ENCODE results near the gene HOXC10. TPM values are rescaled to one million over a fixed set of nuclear protein-coding genes. Genes with fewer than 3 reads are reported as not detected.
A peak's percentile ranks its signal among the peaks of the same experiment; 100 is the strongest.

Gene HOXC10
- polyA plus RNA-seq, 3 donors, result not detected

- Histone ChIP-seq H3K27ac (ENCODE audit: low read depth in 1 of 2, low read length in 2 of 2) (no peak within 1 kb of the TSS), H3K27me3 (ENCODE audit: control insufficient read depth in 2 of 2, insufficient read depth in 2 of 2, low read length in 2 of 2) (peaks cover 88 to 99% of the 10 kb centered on the region in 2 donors), H2AFZ (ENCODE audit: insufficient read depth, low read depth, low read length, poor library complexity, severe bottlenecking) (no peak within 1 kb of the TSS), H4K20me1 (ENCODE audit: insufficient read depth, low read length) (no peaks in the 10 kb centered on the region), H3K4me2 (replicated peaks; ENCODE audit: extremely low read depth, low read length, poor library complexity, severe bottlenecking) (no peak within 1 kb of the TSS), H3K4me3 (replicated peaks in 1 of 3; ENCODE audit: low read depth in 2 of 3, low read length in 3 of 3) (no peak within 1 kb of the TSS), H3K79me2 (ENCODE audit: insufficient read depth, low read length) (no peaks in the 10 kb centered on the region), H3K9ac (ENCODE audit: insufficient read depth, low read length, poor library complexity, severe bottlenecking) (no peak within 1 kb of the TSS), H3K9me3 (replicated peaks in 1 of 2; ENCODE audit: control insufficient read depth in 1 of 2, insufficient read depth in 1 of 2, low read length in 2 of 2) (peaks cover 26 to 46% of the 10 kb centered on the region in 2 donors), H3K36me3 (replicated peaks in 1 of 2; ENCODE audit: control insufficient read depth in 1 of 2, insufficient read depth in 2 of 2, low read length in 2 of 2) (no peaks in the 10 kb centered on the region), H3K4me1 (ENCODE audit: control insufficient read depth in 1 of 2, insufficient read depth in 2 of 2, low read length in 2 of 2) (no peaks in the 10 kb centered on the region)
- 12% methylated on average over 23 of the region's 36 CpGs for WGBS (ENCODE audit: insufficient coverage)
- DNase-seq, result no peak
- peaks cover 6 to 32% (median 28%) of the 10 kb centered on the region in 7 donors for H3K9me3 Mint-ChIP-seq
- H3K27ac Mint-ChIP-seq, result peak within 1 kb of the TSS in 1 of 7 donors; percentile 46
- peaks cover 5 to 22% of the 10 kb centered on the region in 2 donors for H3K36me3 Mint-ChIP-seq
- H3K4me1 Mint-ChIP-seq, result peaks cover 20% of the 10 kb centered on the region
- intact Hi-C loops (cut with micrococcal nuclease), result no loop called here
- H3K4me3 Mint-ChIP-seq, result peak within 1 kb of the TSS in 1 of 2 donors; percentile 70
- no peak for TF ChIP-seq CTCF (IDR thresholded peaks at IDR 0.05)
- peaks cover 96 to 99% (median 97%) of the 10 kb centered on the region in 3 donors for H3K27me3 Mint-ChIP-seq (ENCODE audit: low read depth in 3 of 3)
Observed at GRCh38 chr12:54028314-54029201, 43.6 kb downstream of the HOXC10 start, which contains the start of gene HOXC6. HOXC6 (plus strand) TSS chr12:54028440; CDS start chr12:54028522, 82 bp downstream.

GRCh38 chr12:54029529-54030441 lies 44.8 kb downstream of the HOXC10 start:
- H3K4me2 ChIP-seq (replicated peaks; ENCODE audit: extremely low read depth, low read length, poor library complexity, severe bottlenecking), result no peak overlapping the region
- 14% methylated on average over 23 of the region's 53 CpGs for WGBS (ENCODE audit: insufficient coverage)
- intact Hi-C loops (cut with micrococcal nuclease), result loop anchor here in 1 of 2 donors (10.0 kb wide), 1 partner anchor 55 kb away; the partner anchor contains the start of genes HOTAIR and HOXC11

More at GRCh38 chr12:54029529-54030441, 44.8 kb downstream of the HOXC10 start:
- Histone ChIP-seq H2AFZ (ENCODE audit: insufficient read depth, low read depth, low read length, poor library complexity, severe bottlenecking) (no peak overlapping the region), H3K27me3 (ENCODE audit: control insufficient read depth in 2 of 2, insufficient read depth in 2 of 2, low read length in 2 of 2) (peaks cover 88 to 99% of the 10 kb centered on the region in 2 donors), H3K4me3 (replicated peaks in 1 of 3; ENCODE audit: low read depth in 2 of 3, low read length in 3 of 3) (no peak overlapping the region), H3K36me3 (replicated peaks in 1 of 2; ENCODE audit: control insufficient read depth in 1 of 2, insufficient read depth in 2 of 2, low read length in 2 of 2) (no peaks in the 10 kb centered on the region), H3K9me3 (replicated peaks in 1 of 2; ENCODE audit: control insufficient read depth in 1 of 2, insufficient read depth in 1 of 2, low read length in 2 of 2) (peaks cover 26 to 46% of the 10 kb centered on the region in 2 donors), H3K79me2 (ENCODE audit: insufficient read depth, low read length) (no peaks in the 10 kb centered on the region), H3K4me1 (ENCODE audit: control insufficient read depth in 1 of 2, insufficient read depth in 2 of 2, low read length in 2 of 2) (no peaks in the 10 kb centered on the region), H4K20me1 (ENCODE audit: insufficient read depth, low read length) (no peaks in the 10 kb centered on the region), H3K27ac (ENCODE audit: low read depth in 1 of 2, low read length in 2 of 2) (no peak overlapping the region), H3K9ac (ENCODE audit: insufficient read depth, low read length, poor library complexity, severe bottlenecking) (no peak overlapping the region)
- Mint-ChIP-seq H3K4me1 (peaks cover 21% of the 10 kb centered on the region), H3K4me3 (peak overlapping the region in 1 of 2 donors; percentile 76), H3K27me3 (ENCODE audit: low read depth in 3 of 3) (peaks cover 93 to 97% (median 96%) of the 10 kb centered on the region in 3 donors), H3K9me3 (peaks cover 6 to 35% (median 28%) of the 10 kb centered on the region in 7 donors), H3K27ac (no peak overlapping the region), H3K36me3 (peaks cover 5 to 19% of the 10 kb centered on the region in 2 donors)
- no peak for TF ChIP-seq CTCF (IDR thresholded peaks at IDR 0.05)
- DNase-seq, result no peak

Data from CD14-positive monocyte (primary cell).